Gastrocnemius medialis (tissue), 4 donors: ENCODE results near the gene MPHOSPH9. TPM values are rescaled to one million over a fixed set of nuclear protein-coding genes. Genes with fewer than 3 reads are reported as not detected.
A peak's percentile ranks its signal among the peaks of the same experiment; 100 is the strongest.

Source experiments
- ATAC-seq, 2 donors: fragments of 150-250 bp; one replicate each; pipeline ENCODE4 v1.9.1; 2016
- DNase-seq, 2 donors: peaks; one replicate each; pipeline ENCODE4 v3.0.0-alpha.2; 2019
- H3K27ac ChIP-seq, 4 donors: fragments of 200-600 bp; sonication (generic); 1 replicate in 1 of 4; 2 replicates in 3 of 4; pipeline ENCODE4 v1.5.1; 2016 to 2018; ENCODE audit warnings: mild to moderate bottlenecking in 2 of 4, moderate library complexity in 1 of 4
- H3K27me3 ChIP-seq, 3 donors: fragments of 200-600 bp; sonication (generic) in 2 of 3; 1 replicate in 1 of 3; 2 replicates in 2 of 3; pipeline versions ENCODE4 v1.5.1 to v1.6.0; 2016 to 2019; ENCODE audit warnings: mild to moderate bottlenecking in 1 of 3, moderate library complexity in 1 of 3
- H3K36me3 ChIP-seq, 2 donors: fragments of 200-600 bp; sonication (generic) in 1 of 2; one replicate each; pipeline ENCODE4 v1.5.1; 2017 to 2018
- H3K4me1 ChIP-seq, 2 donors: fragments of 200-600 bp; sonication (generic) in 1 of 2; one replicate each; pipeline ENCODE4 v1.5.1; 2016 to 2017; ENCODE audit warnings: mild to moderate bottlenecking in 2 of 2
- H3K4me3 ChIP-seq, 4 donors: fragments of 200-600 bp; sonication (generic) in 3 of 4; 1 replicate in 1 of 4; 2 replicates in 3 of 4; pipeline ENCODE4 v1.5.1; 2016 to 2019; ENCODE audit warnings: mild to moderate bottlenecking in 2 of 4
- H3K9me3 ChIP-seq, 3 donors: fragments of 200-600 bp; sonication (generic) in 2 of 3; 1 replicate in 1 of 3; 2 replicates in 2 of 3; pipeline ENCODE4 v1.5.1; 2016 to 2019
- CTCF ChIP-seq, 5 experiments: fragments of 450-650 bp in 3 of 5; fragments of 200-600 bp in 2 of 5; sonication (generic) in 2 of 5; IDR thresholded peaks in 4 of 5; conservative IDR thresholded peaks in 1 of 5; 1 replicate in 4 of 5; 2 replicates in 1 of 5; pipeline ENCODE4 v1.5.1; 2016 to 2019; ENCODE audit warnings: antibody characterized with exemption in 5 of 5, mild to moderate bottlenecking in 3 of 5, moderate library complexity in 3 of 5
- POLR2A ChIP-seq, 2 donors: fragments of 450-650 bp; IDR thresholded peaks; one replicate each; pipeline ENCODE4 v1.6.1; 2017; ENCODE audit warnings: antibody characterized with exemption in 2 of 2, mild to moderate bottlenecking in 2 of 2, moderate library complexity in 2 of 2
- in situ Hi-C, 4 donors: fragments of 200-750 bp; cut with MboI; loops; one replicate each; pipeline versions ENCODE4 v1.15.0 to v1.8.0; 2017; ENCODE audit warnings: low sequenced_read_pairs in 4 of 4
- intact Hi-C: fragments of 100-400 bp; cut with DNase I; formaldehyde crosslinking; loops from one replicate; pipeline ENCODE4 v1.15.1; 2023; ENCODE audit warnings: low total_unique reads
- total RNA-seq, 4 donors: library from RNA; depleted of rRNA; stranded (reverse); fragments of >200 nt; gene quantifications; one replicate each; pipeline versions ENCODE4 v1.1.0 to v1.2.3, GENCODE V29; 2016

MPHOSPH9 gene
- total RNA-seq, 4 donors from 2014 or later, result 8.5 to 35.4 (median 12.7) TPM

- H3K4me3 ChIP-seq, result no peak overlapping the region
- in situ Hi-C loops, result loop anchor here in 1 of 4 donors (10.0 kb wide), 1 partner anchor 88 kb away; no protein-coding TSS in a partner anchor
- intact Hi-C loops, result no loop called here
- DNase-seq (no peak), ATAC-seq (no peak)
- no peaks in the 10 kb centered on the region for H3K9me3 ChIP-seq
- H3K36me3 ChIP-seq, result no peaks in the 10 kb centered on the region
- H3K27ac ChIP-seq, result no peak overlapping the region
- no peaks in the 10 kb centered on the region for H3K27me3 ChIP-seq
- TF ChIP-seq CTCF (IDR thresholded peaks at IDR 0.05 in 4 of 5, conservative IDR thresholded peaks at IDR 0.05 in 1 of 5) (no peak), POLR2A (IDR thresholded peaks at IDR 0.05) (no peak)
- peaks cover 9 to 14% of the 10 kb centered on the region in 2 donors for H3K4me1 ChIP-seq
Observed at GRCh38 chr12:123132951-123133619, 99.9 kb downstream of the MPHOSPH9 start.

GRCh38 chr12:123131879-123132402, 101.0 kb downstream of the MPHOSPH9 start:
- Histone ChIP-seq H3K4me1 (peaks cover 9 to 14% of the 10 kb centered on the region in 2 donors), H3K27ac (peak overlapping the region; percentile 49 to 61 (median 57)), H3K4me3 (no peak overlapping the region), H3K9me3 (no peaks in the 10 kb centered on the region), H3K27me3 (no peaks in the 10 kb centered on the region), H3K36me3 (no peaks in the 10 kb centered on the region)
- DNase-seq, result no peak
- intact Hi-C loops (no loop called here), in situ Hi-C loops (loop anchor here in 1 of 4 donors (10.0 kb wide), 1 partner anchor 87 kb away; no protein-coding TSS in a partner anchor)
- peak; percentile 25 to 68 for ATAC-seq
- TF ChIP-seq CTCF (IDR thresholded peaks at IDR 0.05 in 4 of 5, conservative IDR thresholded peaks at IDR 0.05 in 1 of 5) (no peak), POLR2A (IDR thresholded peaks at IDR 0.05) (peak in 1 of 2 donors; percentile 6)

DNA sequence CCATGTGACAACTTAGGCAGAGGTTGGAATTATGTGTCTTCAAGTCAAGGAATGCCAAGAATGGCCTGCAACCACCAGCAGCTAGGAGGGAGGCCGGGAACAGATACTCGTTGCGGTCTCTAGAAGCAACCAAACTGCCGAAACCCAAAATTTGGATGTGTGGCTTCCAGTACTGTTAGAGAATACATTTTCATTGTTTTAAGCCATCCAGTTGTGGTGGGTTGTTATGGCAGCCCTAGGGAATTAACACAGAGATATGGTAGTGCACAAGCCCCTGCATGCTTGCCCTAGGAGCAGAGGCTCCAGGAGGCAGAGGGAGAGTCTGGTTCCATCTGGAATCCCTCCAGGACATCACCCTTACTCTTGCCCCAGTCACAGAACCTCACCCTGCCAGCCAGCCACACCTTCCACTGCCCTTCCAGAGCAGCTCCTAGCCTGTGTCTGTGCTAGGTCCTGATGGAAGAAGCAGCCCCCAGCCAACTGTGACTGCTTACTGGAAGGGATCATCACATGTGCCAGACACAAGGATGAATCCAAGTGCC, 101.6 kb downstream of the MPHOSPH9 start:
- ATAC-seq, result no peak
- H3K4me1 ChIP-seq, result peaks cover 15 to 18% of the 10 kb centered on the region in 2 donors
- intact Hi-C loops, result no loop called here

GRCh38 chr12:123129621-123130020, 103.3 kb downstream of the MPHOSPH9 start:
- Histone ChIP-seq H3K4me1 (peaks cover 18 to 19% of the 10 kb centered on the region in 2 donors), H3K27ac (no peak overlapping the region), H3K9me3 (no peaks in the 10 kb centered on the region), H3K27me3 (no peaks in the 10 kb centered on the region), H3K36me3 (no peaks in the 10 kb centered on the region), H3K4me3 (no peak overlapping the region)
- intact Hi-C loops, result no loop called here
- TF ChIP-seq POLR2A (IDR thresholded peaks at IDR 0.05) (no peak), CTCF (IDR thresholded peaks at IDR 0.05 in 4 of 5, conservative IDR thresholded peaks at IDR 0.05 in 1 of 5) (no peak)
- in situ Hi-C loops, result loop anchor here in 1 of 4 donors (10.0 kb wide), 1 partner anchor 85 kb away; no protein-coding TSS in a partner anchor
- DNase-seq, result no peak
- ATAC-seq, result no peak

More for the DNA sequence above, 101.6 kb downstream of the MPHOSPH9 start:
- Histone ChIP-seq H3K9me3 (no peaks in the 10 kb centered on the region), H3K27ac (peak overlapping the region; percentile 49 to 61 (median 57)), H3K4me3 (no peak overlapping the region), H3K27me3 (no peaks in the 10 kb centered on the region), H3K36me3 (no peaks in the 10 kb centered on the region)
- TF ChIP-seq POLR2A (IDR thresholded peaks at IDR 0.05) (peak in 1 of 2 donors; percentile 2), CTCF (IDR thresholded peaks at IDR 0.05 in 4 of 5, conservative IDR thresholded peaks at IDR 0.05 in 1 of 5) (no peak)
- in situ Hi-C loops, result loop anchor here in 1 of 4 donors (10.0 kb wide), 1 partner anchor 87 kb away; no protein-coding TSS in a partner anchor
- DNase-seq, result no peak
